ENCODE results near the gene SWAP70. TPM values are rescaled to one million over a fixed set of nuclear protein-coding genes. Genes with fewer than 3 reads are reported as not detected.

The SWAP70 gene
- 37.4 and 39.7 TPM in 2 replicates for total RNA-seq
- long read RNA-seq, full-length matches to known transcripts = 79 of 96 reads
- long read RNA-seq, partial matches to known transcripts = 5 of 96 reads
- long read RNA-seq, other reads (novel, unspliced or antisense) = 12 of 96 reads

- Mint-ChIP-seq H3K27me3 (ENCODE audit: unreplicated experiment) (no peaks in the 10 kb centered on the region), H3K4me3 (ENCODE audit: unreplicated experiment) (peak within 1 kb of the TSS; percentile 94), H3K36me3 (ENCODE audit: unreplicated experiment) (peaks cover 18% of the 10 kb centered on the region), H3K9me3 (ENCODE audit: unreplicated experiment) (peaks cover 3% of the 10 kb centered on the region), H3K4me1 (ENCODE audit: unreplicated experiment) (peaks cover 36% of the 10 kb centered on the region), H3K27ac (ENCODE audit: unreplicated experiment) (peak within 1 kb of the TSS; percentile 89)
- peak; percentile 63 for TF ChIP-seq CTCF (IDR thresholded peaks at IDR 0.05)
- peak; percentile 96 for DNase-seq (ENCODE audit: extremely low spot score, unreplicated experiment)
These were observed at the start of gene SWAP70 for GRCh38 chr11:9663699-9664275. SWAP70 (plus strand) TSS chr11:9664077; CDS start chr11:9664180, 103 bp downstream.

GRCh38 chr11:9615031-9615451 lies 48.8 kb upstream of the SWAP70 start:
- Mint-ChIP-seq H3K36me3 (ENCODE audit: unreplicated experiment) (no peaks in the 10 kb centered on the region), H3K4me3 (ENCODE audit: unreplicated experiment) (no peak overlapping the region), H3K9me3 (ENCODE audit: unreplicated experiment) (no peaks in the 10 kb centered on the region), H3K27me3 (ENCODE audit: unreplicated experiment) (no peaks in the 10 kb centered on the region), H3K27ac (ENCODE audit: unreplicated experiment) (no peak overlapping the region), H3K4me1 (ENCODE audit: unreplicated experiment) (peaks cover 46% of the 10 kb centered on the region)
- TF ChIP-seq CTCF (IDR thresholded peaks at IDR 0.05) = no peak
- no peak for DNase-seq (ENCODE audit: extremely low spot score, unreplicated experiment)

GRCh38 chr11:9616042-9616675 lies 47.7 kb upstream of the SWAP70 start:
- no peak for TF ChIP-seq CTCF (IDR thresholded peaks at IDR 0.05)
- Mint-ChIP-seq H3K27ac (ENCODE audit: unreplicated experiment) (no peak overlapping the region), H3K27me3 (ENCODE audit: unreplicated experiment) (no peaks in the 10 kb centered on the region), H3K4me1 (ENCODE audit: unreplicated experiment) (peaks cover 43% of the 10 kb centered on the region), H3K36me3 (ENCODE audit: unreplicated experiment) (no peaks in the 10 kb centered on the region), H3K9me3 (ENCODE audit: unreplicated experiment) (no peaks in the 10 kb centered on the region), H3K4me3 (ENCODE audit: unreplicated experiment) (no peak overlapping the region)
- DNase-seq (ENCODE audit: extremely low spot score, unreplicated experiment) = no peak

- Mint-ChIP-seq H3K27ac (ENCODE audit: unreplicated experiment) (no peak overlapping the region), H3K27me3 (ENCODE audit: unreplicated experiment) (no peaks in the 10 kb centered on the region), H3K4me1 (ENCODE audit: unreplicated experiment) (peaks cover 42% of the 10 kb centered on the region), H3K36me3 (ENCODE audit: unreplicated experiment) (no peaks in the 10 kb centered on the region), H3K9me3 (ENCODE audit: unreplicated experiment) (no peaks in the 10 kb centered on the region), H3K4me3 (ENCODE audit: unreplicated experiment) (no peak overlapping the region)
- TF ChIP-seq CTCF (IDR thresholded peaks at IDR 0.05) = no peak
- no peak for DNase-seq (ENCODE audit: extremely low spot score, unreplicated experiment)
These were observed 47.0 kb upstream of the SWAP70 start for GRCh38 chr11:9616858-9617257.

GRCh38 chr11:9617940-9618339 lies 45.9 kb upstream of the SWAP70 start:
- DNase-seq (ENCODE audit: extremely low spot score, unreplicated experiment) = no peak
- Mint-ChIP-seq H3K4me3 (ENCODE audit: unreplicated experiment) (no peak overlapping the region), H3K9me3 (ENCODE audit: unreplicated experiment) (no peaks in the 10 kb centered on the region), H3K36me3 (ENCODE audit: unreplicated experiment) (no peaks in the 10 kb centered on the region), H3K27me3 (ENCODE audit: unreplicated experiment) (no peaks in the 10 kb centered on the region), H3K4me1 (ENCODE audit: unreplicated experiment) (peaks cover 33% of the 10 kb centered on the region), H3K27ac (ENCODE audit: unreplicated experiment) (peak overlapping the region; percentile 1)
- no peak for TF ChIP-seq CTCF (IDR thresholded peaks at IDR 0.05)
